IMR-90 (cell line): Measurements from ENCODE around the gene CDC45. TPM values are rescaled to one million over a fixed set of nuclear protein-coding genes. Genes with fewer than 3 reads are reported as not detected.
"Not testable (repeated sequence)": the region's sequence is repeated elsewhere in the genome, so short reads cannot be mapped to it uniquely, and the experiment has no call there.

ENCODE experiments used
- ATAC-seq: fragments of 200-7000 bp; cut with Tn5 transposase; 2 replicates; pipeline ENCODE4 v1.9.1; 2020; ENCODE audit warnings: low read depth, mild to moderate bottlenecking, moderate library complexity
- BruUV-seq: library from RNA; stranded (reverse); fragments of 400-500 nt; replicated peaks from 2 replicates; lab custom pipeline; 2021; lab: Mats Ljungman, UMichigan
- CTCF ChIA-PET: fragments of 300-600 bp; formaldehyde crosslinking; extraction: SDS; loops from one replicate; lab custom pipeline; 2021; ENCODE audit warnings: antibody characterized with exemption; lab: Yijun Ruan, JAX
- POLR2A ChIA-PET: fragments of 300-600 bp; sonication (Branson Sonifier 250); formaldehyde crosslinking; loops from one replicate; lab custom pipeline; 2022; ENCODE audit warnings: antibody characterized with exemption; ENCODE audit not compliant: unreplicated experiment; lab: Charles Lee
- DNase-seq: peaks from one replicate; pipeline ENCODE4 v3.0.0; 2013
- H2AFZ ChIP-seq: replicated peaks from 2 replicates; pipeline ENCODE3; 2013; ENCODE audit warnings: low read length, mild to moderate bottlenecking; ENCODE audit not compliant: poor library complexity
- H2AK5ac ChIP-seq: 2 replicates; pipeline ENCODE4 v1.6.1; 2013; ENCODE audit warnings: low read depth, low read length, inconsistent platforms
- H2AK9ac ChIP-seq: replicated peaks from 2 replicates; pipeline ENCODE3; 2013; ENCODE audit warnings: mild to moderate bottlenecking, low read depth, low read length, moderate library complexity; ENCODE audit not compliant: poor library complexity
- H2BK120ac ChIP-seq: 2 replicates; pipeline ENCODE4 v1.6.1; 2013; ENCODE audit warnings: low read depth, low read length, inconsistent platforms
- H2BK15ac ChIP-seq: 3 replicates; pipeline ENCODE4 v1.6.1; 2013; ENCODE audit warnings: low read depth, low read length, inconsistent platforms
- H2BK20ac ChIP-seq: 2 replicates; pipeline ENCODE4 v1.6.1; 2013; ENCODE audit warnings: low read depth, mild to moderate bottlenecking, inconsistent platforms, low read length, moderate library complexity
- H2BK5ac ChIP-seq: 2 replicates; pipeline ENCODE4 v1.6.1; 2013; ENCODE audit warnings: mild to moderate bottlenecking, low read depth, low read length, inconsistent platforms; ENCODE audit not compliant: poor library complexity, severe bottlenecking
- H3K14ac ChIP-seq: replicated peaks from 2 replicates; pipeline ENCODE4 v1.6.1; 2013; ENCODE audit warnings: low read depth, low read length, inconsistent platforms
- H3K18ac ChIP-seq: 2 replicates; pipeline ENCODE4 v1.6.1; 2013; ENCODE audit warnings: low read depth, low read length, control low read depth
- H3K23ac ChIP-seq: 2 replicates; pipeline ENCODE4 v1.6.1; 2013; ENCODE audit warnings: low read depth, low read length, inconsistent platforms
- H3K27ac ChIP-seq: 2 replicates; pipeline ENCODE4 v1.5.1; 2013; ENCODE audit warnings: mild to moderate bottlenecking, control low read depth, low read length; ENCODE audit not compliant: insufficient read depth
- H3K27me3 ChIP-seq: 2 replicates; pipeline ENCODE4 v1.6.1; 2013; ENCODE audit warnings: low read length; ENCODE audit not compliant: control insufficient read depth, insufficient read depth
- H3K36me3 ChIP-seq: 2 replicates; pipeline ENCODE4 v1.6.1; 2013; ENCODE audit warnings: low read length, mixed read lengths; ENCODE audit not compliant: control insufficient read depth, insufficient read depth
- H3K4ac ChIP-seq: 2 replicates; pipeline ENCODE4 v1.6.1; 2013; ENCODE audit warnings: low read depth, low read length, inconsistent platforms
- H3K4me1 ChIP-seq: 2 replicates; pipeline ENCODE4 v1.6.1; 2013; ENCODE audit warnings: low read length, mixed read lengths; ENCODE audit not compliant: control insufficient read depth, insufficient read depth
- H3K4me2 ChIP-seq: 2 replicates; pipeline ENCODE4 v1.6.1; 2013; ENCODE audit warnings: low read depth, mild to moderate bottlenecking, control low read depth, low read length, moderate library complexity
- H3K4me3 ChIP-seq: 2 replicates; pipeline ENCODE4 v1.5.1; 2013; ENCODE audit warnings: low read depth, mild to moderate bottlenecking, control low read depth, low read length, moderate library complexity; ENCODE audit not compliant: insufficient read depth
- H3K56ac ChIP-seq: 2 replicates; pipeline ENCODE4 v1.6.1; 2013; ENCODE audit warnings: low read length, inconsistent platforms; ENCODE audit not compliant: insufficient read depth; ENCODE audit errors: extremely low read depth
- H3K79me1 ChIP-seq, 2 experiments: 2 replicates each; pipeline ENCODE4 v1.6.1; 2013; ENCODE audit warnings: low read length in 2 of 2, inconsistent platforms in 1 of 2, low read depth in 1 of 2
- H3K9ac ChIP-seq: 2 replicates; pipeline ENCODE4 v1.6.1; 2013; ENCODE audit warnings: low read depth, low read length, control low read depth
- H3K9me1 ChIP-seq: 2 replicates; pipeline ENCODE4 v1.6.1; 2013; ENCODE audit warnings: low read length, inconsistent platforms; ENCODE audit not compliant: insufficient read depth
- H3K9me3 ChIP-seq: 2 replicates; pipeline ENCODE4 v1.6.1; 2013; ENCODE audit warnings: low read length; ENCODE audit not compliant: control insufficient read depth, insufficient read depth
- H4K20me1 ChIP-seq: 2 replicates; pipeline ENCODE4 v1.6.1; 2013; ENCODE audit warnings: low read length, inconsistent platforms; ENCODE audit not compliant: insufficient read depth
- H4K5ac ChIP-seq: 2 replicates; pipeline ENCODE4 v1.6.1; 2013; ENCODE audit warnings: mild to moderate bottlenecking, low read depth, low read length, control low read depth
- H4K8ac ChIP-seq, 2 experiments: 2 replicates each; pipeline ENCODE4 v1.6.1; 2013; ENCODE audit warnings: low read depth in 2 of 2, low read length in 2 of 2, control low read depth in 1 of 2, inconsistent platforms in 1 of 2
- H4K91ac ChIP-seq: 2 replicates; pipeline ENCODE4 v1.6.1; 2013; ENCODE audit warnings: low read depth, low read length, inconsistent platforms; ENCODE audit not compliant: insufficient read depth
- WGBS, 2 experiments: methylation state at CpG; one replicate each; pipeline versions ENCODE4 v1.1.5 to v1.1.7; 2013; ENCODE audit warnings: missing lambda C conversion rate in 2 of 2; ENCODE audit not compliant: insufficient read length in 1 of 2; ENCODE audit errors: extremely low coverage in 2 of 2; 5-methylcytosine and 5-hydroxymethylcytosine counted together
- dilution Hi-C: fragments of 300-500 bp; cut with HindIII; formaldehyde crosslinking; loops from one replicate; pipeline ENCODE4 v1.14.3; 2018; ENCODE audit warnings: low sequenced_read_pairs; ENCODE audit not compliant: unreplicated experiment
- in situ Hi-C: fragments of 300-500 bp; cut with MboI; formaldehyde crosslinking; loops from 3 replicates; pipeline ENCODE4 v1.14.3; 2019; ENCODE audit warnings: low sequenced_read_pairs, inconsistent platforms, mixed read lengths
- intact Hi-C: fragments of 100-400 bp; cut with micrococcal nuclease; formaldehyde crosslinking; loops from 2 replicates; pipeline ENCODE4 v1.10.0; 2022
- polyA plus RNA-seq, 3 experiments: library from polyadenylated mRNA; depleted of rRNA; stranded (reverse); fragments of >200 nt; gene quantifications; 2 replicates each; pipeline ENCODE4 v1.2.3, GENCODE V29; 2012; ENCODE audit warnings: low replicate concordance in 1 of 3
- total RNA-seq: library from RNA; depleted of rRNA; stranded (reverse); fragments of >200 nt; gene quantifications from 2 replicates; pipeline ENCODE4 v1.2.3, GENCODE V29; 2012

CDC45 gene
- total and polyA plus RNA-seq, 2 of the 4 experiments (the other 2 are of a cell fraction), result 22.7 to 44.6 TPM

GRCh38 chr22:19548427-19548826 lies 68.7 kb downstream of the CDC45 start:
- H2AK9ac ChIP-seq, H3K27ac ChIP-seq, H3K36me3 ChIP-seq, H4K91ac ChIP-seq, dilution Hi-C loops, H2AK5ac ChIP-seq, H2BK120ac ChIP-seq, CTCF ChIA-PET, H3K4me1 ChIP-seq, H2AFZ ChIP-seq, DNase-seq, H2BK20ac ChIP-seq, H3K9ac ChIP-seq, H3K27me3 ChIP-seq, H3K4me2 ChIP-seq, H4K5ac ChIP-seq, H2BK5ac ChIP-seq, H3K23ac ChIP-seq, H2BK15ac ChIP-seq, H3K9me3 ChIP-seq, H3K9me1 ChIP-seq, H3K79me1 ChIP-seq, in situ Hi-C loops, BruUV-seq, H3K18ac ChIP-seq, POLR2A ChIA-PET, H4K20me1 ChIP-seq, H4K8ac ChIP-seq, H3K14ac ChIP-seq, ATAC-seq, H3K56ac ChIP-seq, intact Hi-C loops, H3K4me3 ChIP-seq, H3K4ac ChIP-seq: not testable (repeated sequence)
- 80% methylated on average over 2 of the region's 5 CpGs; no CpG with 5 or more reads in 1 of the 2 experiments for WGBS, 2 experiments
